ENCODE results near the gene ZNF665.
"Not testable (repeated sequence)": the region's sequence is repeated elsewhere in the genome, so short reads cannot be mapped to it uniquely, and the experiment has no call there.

ZNF665 gene

GRCh38 chr19:53157626-53158025, 35.5 kb downstream of the ZNF665 start:
- no peak for DNase-seq (ENCODE audit: low read depth)

DNA sequence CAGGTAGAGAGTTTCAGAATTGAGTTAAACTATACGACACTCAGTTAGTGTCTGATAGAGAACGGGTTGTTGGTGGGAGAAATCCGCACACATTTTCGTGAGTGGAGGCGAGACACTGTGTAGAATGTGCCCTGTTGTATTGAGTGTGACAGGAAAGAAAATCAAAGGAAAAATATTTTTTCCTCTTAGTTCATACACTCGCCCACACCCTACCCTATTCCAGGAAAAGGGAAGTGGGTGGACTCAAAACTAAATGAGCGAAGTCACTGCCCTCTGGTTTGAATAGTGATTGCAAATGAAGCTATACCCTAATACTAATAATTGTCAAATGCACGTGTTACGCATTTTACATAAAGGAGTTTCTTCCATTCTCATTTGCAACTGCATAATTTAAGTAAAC, 36.3 kb downstream of the ZNF665 start:
- no peak for DNase-seq (ENCODE audit: low read depth)

DNA sequence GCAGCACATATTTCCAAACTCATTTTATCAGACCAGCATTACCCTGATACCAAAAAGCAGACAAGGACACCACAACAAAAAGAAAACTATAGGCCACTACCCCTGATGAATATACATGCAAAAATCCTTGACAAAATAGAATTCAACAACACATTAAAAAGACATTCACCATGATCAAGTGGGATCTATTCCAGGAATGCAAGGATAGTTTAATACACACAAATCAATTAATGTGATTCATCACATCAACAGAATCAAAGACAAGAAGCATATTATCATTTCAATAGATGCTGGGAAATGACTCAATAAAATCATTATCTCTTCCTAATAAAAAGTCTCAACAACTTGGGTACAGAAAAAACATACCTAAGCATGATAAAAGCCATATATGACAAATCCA, 45.5 kb downstream of the ZNF665 start:
- no peak for DNase-seq (ENCODE audit: low read depth)

DNA sequence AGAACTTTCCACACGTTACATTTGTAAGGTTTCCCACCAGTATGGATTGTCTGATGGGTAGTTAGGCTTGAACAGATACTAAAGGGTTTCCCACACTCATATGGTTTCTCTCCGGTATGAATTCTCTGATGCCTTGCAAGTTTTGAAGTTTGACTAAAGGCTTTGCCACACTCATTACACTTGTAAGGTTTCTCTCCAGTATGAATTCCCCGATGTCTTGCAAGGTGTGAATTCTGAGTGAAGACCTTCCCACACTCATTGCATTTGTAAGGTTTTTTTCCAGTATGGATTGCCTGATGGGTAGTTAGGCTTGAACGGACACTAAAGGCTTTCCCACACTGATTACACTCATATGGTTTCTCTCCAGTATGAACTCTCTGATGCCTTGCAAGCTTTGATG, 52.8 kb downstream of the ZNF665 start:
- DNase-seq (ENCODE audit: low read depth): no peak

GRCh38 chr19:53136432-53136831, 56.7 kb downstream of the ZNF665 start:
- DNase-seq (ENCODE audit: low read depth): no peak

DNA sequence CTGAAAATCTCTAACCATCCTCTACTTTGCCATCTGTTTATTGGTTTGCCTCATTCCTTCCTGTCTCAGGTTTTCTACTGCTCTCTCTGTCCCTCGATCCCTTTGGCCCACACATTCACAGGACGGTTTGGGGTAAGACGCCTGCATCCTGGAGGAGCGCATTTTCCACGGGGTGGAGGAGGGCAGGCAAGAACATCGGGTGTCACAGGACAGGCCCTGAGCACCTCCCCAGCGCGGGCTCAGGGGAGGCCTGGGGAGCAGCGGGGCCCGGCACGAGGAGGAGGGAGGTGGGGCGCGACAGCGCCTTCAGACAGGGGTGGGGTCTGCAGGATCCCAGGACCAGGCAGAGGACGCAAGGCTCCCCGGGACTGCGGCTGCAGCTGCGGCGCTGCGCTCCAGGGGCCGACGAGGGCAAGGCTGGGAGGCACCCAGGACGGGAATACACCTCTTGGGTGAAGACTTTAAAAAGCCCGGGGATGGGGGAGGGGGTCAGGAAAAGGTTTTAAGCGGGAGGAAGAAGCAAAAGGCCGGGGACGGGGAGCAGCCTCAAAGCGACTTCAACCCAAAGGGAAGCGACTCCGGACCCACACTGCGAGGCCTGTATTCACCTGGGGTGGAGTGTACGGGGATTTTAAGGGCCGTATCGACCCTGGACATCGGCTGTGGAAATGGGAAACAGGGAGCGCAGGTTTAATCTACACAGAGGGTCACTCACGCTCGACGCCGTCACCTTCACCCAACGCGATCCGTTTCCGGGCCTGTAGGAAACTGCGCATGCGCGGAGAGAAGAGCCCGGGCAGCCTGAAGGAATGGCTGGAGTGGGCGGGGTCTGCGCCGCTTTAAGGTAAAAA, 60.8 kb downstream of the ZNF665 start, which contains the start of gene ZNF415:
Gene ZNF415 (minus strand): TSS at position 770 of the 851 bp plus-strand sequence. CDS start 10,234 bp downstream, outside the sequence.
- no peak for DNase-seq (ENCODE audit: low read depth)

DNA sequence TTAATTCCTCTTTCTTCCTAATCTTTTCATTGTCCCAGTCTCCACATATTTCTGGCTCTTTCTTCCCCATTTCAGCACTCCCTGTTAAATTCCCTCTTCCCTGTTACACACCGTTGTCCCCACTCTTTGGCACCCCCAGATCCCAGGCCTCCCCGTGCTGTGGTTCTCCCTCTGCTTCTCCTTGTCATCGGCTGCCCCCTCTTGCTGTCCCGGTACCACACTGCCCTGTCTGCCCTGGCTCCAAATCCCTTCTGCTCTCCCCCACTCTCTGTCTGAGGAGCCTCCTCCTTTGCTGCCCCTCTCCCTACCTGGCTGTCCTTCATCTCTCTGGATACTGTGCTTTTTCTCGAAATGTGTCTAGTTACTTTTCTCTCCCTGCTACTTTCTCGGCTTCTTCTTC, 61.4 kb downstream of the ZNF665 start:
- DNase-seq (ENCODE audit: low read depth): no peak

DNA sequence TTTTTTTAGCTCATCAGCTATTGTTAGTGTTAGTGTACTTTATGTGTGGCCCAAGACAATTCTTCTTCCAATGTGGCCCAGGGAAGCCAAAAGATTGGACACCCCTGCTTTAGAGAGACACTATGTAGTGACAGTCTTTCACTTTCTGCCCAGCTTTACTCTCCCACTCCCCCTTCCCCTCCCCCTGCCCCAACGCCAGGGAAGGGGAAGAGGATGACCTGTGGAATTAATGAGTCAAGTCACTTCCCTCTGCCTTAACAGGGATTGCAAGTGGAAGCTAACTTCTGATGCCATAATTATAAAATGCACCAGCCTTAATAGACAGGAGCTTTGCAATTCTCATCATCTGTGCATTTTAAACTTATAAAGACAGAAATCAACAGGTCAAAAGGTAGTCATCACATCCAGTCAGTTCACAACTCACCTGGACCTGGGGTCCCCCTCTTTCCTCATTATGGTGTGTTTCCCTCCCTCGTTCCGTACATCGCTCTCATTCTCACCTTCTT, 62.0 kb downstream of the ZNF665 start:
- no peak for DNase-seq (ENCODE audit: low read depth)

DNA sequence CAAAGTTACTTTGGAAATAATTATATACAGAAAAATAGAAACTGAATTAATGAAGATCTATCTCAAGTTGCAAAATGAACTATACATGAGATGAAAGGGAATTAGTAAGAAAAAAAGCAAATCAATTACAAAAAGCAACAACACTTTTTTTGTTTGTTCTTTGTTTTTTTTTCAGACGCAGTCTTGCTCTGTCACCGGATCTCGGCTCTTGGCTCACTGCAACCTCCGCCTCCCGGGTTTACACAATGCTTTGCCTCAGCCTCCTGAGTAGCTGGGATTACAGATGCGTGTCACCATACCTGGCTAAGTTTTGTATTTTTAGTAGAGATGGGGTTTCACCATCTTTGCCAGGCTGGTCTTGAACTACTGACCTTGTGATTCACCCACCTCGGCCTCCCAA, 62.7 kb downstream of the ZNF665 start:
- DNase-seq (ENCODE audit: low read depth): no peak

- not testable (repeated sequence) for DNase-seq (ENCODE audit: low read depth)
Observed at GRCh38 chr19:53126733-53127526, 66.2 kb downstream of the ZNF665 start.

DNA sequence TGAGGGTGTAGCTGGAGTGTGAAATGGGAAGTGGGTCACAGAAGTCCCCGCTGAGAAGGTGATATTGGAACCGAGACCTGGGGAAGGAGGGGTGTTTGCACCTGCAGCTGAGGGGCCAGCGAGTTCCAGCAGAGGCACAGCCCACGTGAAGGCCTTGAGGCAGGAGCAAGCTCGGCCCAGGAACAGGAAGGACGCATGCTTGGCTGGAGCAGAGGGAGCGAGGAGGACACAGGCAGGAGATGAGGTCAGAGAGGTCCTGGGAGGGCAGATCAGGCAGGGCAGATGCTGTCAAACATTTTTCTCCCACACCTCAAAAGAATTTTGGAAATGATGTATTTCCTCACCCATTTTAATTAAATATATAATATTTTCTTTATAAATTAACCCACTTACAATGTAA, 69.8 kb downstream of the ZNF665 start:
- no peak for DNase-seq (ENCODE audit: low read depth)
